Tibial nerve (tissue), 4 donors: ENCODE data around the gene CPNE4. TPM values are rescaled to one million over a fixed set of nuclear protein-coding genes. Genes with fewer than 3 reads are reported as not detected.
A peak's percentile ranks its signal among the peaks of the same experiment; 100 is the strongest.

Experiments used
- DNase-seq, 2 donors: peaks; one replicate each; pipeline ENCODE4 v3.0.0-alpha.2; 2019; ENCODE audit warnings: low spot score in 2 of 2
- H3K27ac ChIP-seq, 4 donors: fragments of 200-600 bp; sonication (generic) in 3 of 4; one replicate each; pipeline ENCODE4 v1.5.1; 2017 to 2019; ENCODE audit warnings: mild to moderate bottlenecking in 1 of 4
- H3K27me3 ChIP-seq, 2 donors: fragments of 200-600 bp; sonication (generic) in 1 of 2; one replicate each; pipeline versions ENCODE4 v1.5.1 to v1.6.0; 2017 to 2019
- H3K36me3 ChIP-seq, 3 donors: fragments of 200-600 bp; sonication (generic); one replicate each; pipeline ENCODE4 v1.5.1; 2018 to 2019
- H3K4me1 ChIP-seq, 4 donors: fragments of 200-600 bp; sonication (generic) in 3 of 4; one replicate each; pipeline ENCODE4 v1.5.1; 2017 to 2019
- H3K4me3 ChIP-seq, 4 donors: fragments of 200-600 bp; sonication (generic) in 3 of 4; one replicate each; pipeline ENCODE4 v1.5.1; 2017 to 2019; ENCODE audit warnings: mild to moderate bottlenecking in 1 of 4, moderate library complexity in 1 of 4
- H3K9me3 ChIP-seq, 4 donors: fragments of 200-600 bp; sonication (generic) in 3 of 4; one replicate each; pipeline ENCODE4 v1.5.1; 2017 to 2019
- CTCF ChIP-seq, 5 experiments: fragments of 200-600 bp in 3 of 5; fragments of 450-650 bp in 2 of 5; sonication (generic) in 3 of 5; IDR thresholded peaks; one replicate each; pipeline ENCODE4 v1.5.1; 2016 to 2019; ENCODE audit warnings: antibody characterized with exemption in 5 of 5, mild to moderate bottlenecking in 3 of 5, moderate library complexity in 2 of 5
- EP300 ChIP-seq, 2 donors: sonication (generic); formaldehyde crosslinking; IDR thresholded peaks; one replicate each; pipeline ENCODE4 v1.6.1; 2017; ENCODE audit warnings: antibody characterized with exemption in 2 of 2, mild to moderate bottlenecking in 1 of 2
- POLR2A ChIP-seq, 2 donors: fragments of 450-650 bp; IDR thresholded peaks; one replicate each; pipeline ENCODE4 v1.6.1; 2017; ENCODE audit warnings: antibody characterized with exemption in 2 of 2, mild to moderate bottlenecking in 2 of 2, moderate library complexity in 2 of 2
- WGBS, 2 donors: methylation state at CpG; one replicate each; pipeline ENCODE4 v1.1.5; 2018; 5-methylcytosine and 5-hydroxymethylcytosine counted together
- total RNA-seq, 4 donors: library from RNA; depleted of rRNA; stranded (reverse); fragments of >200 nt; gene quantifications; one replicate each; pipeline ENCODE4 v1.1.0, GENCODE V29; 2016

Gene CPNE4
- under 1 TPM in 1 of 4 donors, not detected in 3; 0.20 TPM for total RNA-seq

- H3K4me3 ChIP-seq, result peak within 1 kb of the TSS in 1 of 4 donors; percentile 31
- no peak within 1 kb of the TSS for H3K27ac ChIP-seq
- H3K27me3 ChIP-seq, result peaks cover 0 to 54% of the 10 kb centered on the region in 2 donors
These were observed at the start of gene CPNE4 for GRCh38 chr3:132034486-132035464. CPNE4 (minus strand) TSS chr3:132035014.

GRCh38 chr3:132083583-132084279, 48.9 kb upstream of the CPNE4 start:
- WGBS, 2 donors, result 64 to 68% methylated on average over 6 of the region's 6 CpGs
- H3K4me3 ChIP-seq, result no peak overlapping the region
- TF ChIP-seq EP300 (IDR thresholded peaks at IDR 0.05) (no peak), CTCF (IDR thresholded peaks at IDR 0.05) (no peak), POLR2A (IDR thresholded peaks at IDR 0.05) (no peak)
- H3K27ac ChIP-seq, result no peak overlapping the region
- H3K36me3 ChIP-seq, result no peaks in the 10 kb centered on the region
- no peaks in the 10 kb centered on the region for H3K27me3 ChIP-seq
- no peaks in the 10 kb centered on the region for H3K9me3 ChIP-seq
- no peak for DNase-seq
- no peaks in the 10 kb centered on the region for H3K4me1 ChIP-seq

More at GRCh38 chr3:132034486-132035464, at the start of gene CPNE4:
- H3K36me3 ChIP-seq, result no peaks in the 10 kb centered on the region
- peak; percentile 14 to 58 for DNase-seq
- H3K9me3 ChIP-seq, result no peaks in the 10 kb centered on the region
- H3K4me1 ChIP-seq, result peaks cover 0 to 20% (median 0%) of the 10 kb centered on the region in 4 donors
- 5% methylated on average over 39 to 48 of the region's 49 CpGs for WGBS, 2 donors
- TF ChIP-seq CTCF (IDR thresholded peaks at IDR 0.05) (peak; percentile 25 to 54 (median 42)), POLR2A (IDR thresholded peaks at IDR 0.05) (no peak)

GRCh38 chr3:132083159-132083558, 48.3 kb upstream of the CPNE4 start:
- 76 to 78% methylated on average over 3 of the region's 3 CpGs for WGBS, 2 donors
- Histone ChIP-seq H3K27ac (no peak overlapping the region), H3K4me1 (no peaks in the 10 kb centered on the region), H3K36me3 (no peaks in the 10 kb centered on the region), H3K4me3 (no peak overlapping the region), H3K27me3 (no peaks in the 10 kb centered on the region), H3K9me3 (no peaks in the 10 kb centered on the region)
- TF ChIP-seq CTCF (IDR thresholded peaks at IDR 0.05) (no peak), EP300 (IDR thresholded peaks at IDR 0.05) (no peak), POLR2A (IDR thresholded peaks at IDR 0.05) (no peak)
- no peak for DNase-seq

- H3K27ac ChIP-seq, result no peak overlapping the region
- H3K36me3 ChIP-seq, result no peaks in the 10 kb centered on the region
- no peak overlapping the region for H3K4me3 ChIP-seq
- no peaks in the 10 kb centered on the region for H3K9me3 ChIP-seq
- TF ChIP-seq CTCF (IDR thresholded peaks at IDR 0.05) (no peak), POLR2A (IDR thresholded peaks at IDR 0.05) (no peak), EP300 (IDR thresholded peaks at IDR 0.05) (no peak)
- no peaks in the 10 kb centered on the region for H3K27me3 ChIP-seq
- no peak for DNase-seq
- 48 to 50% methylated on average over 1 of the region's 1 CpG for WGBS, 2 donors
- no peaks in the 10 kb centered on the region for H3K4me1 ChIP-seq
These were observed 44.3 kb upstream of the CPNE4 start for GRCh38 chr3:132079147-132079546.

GRCh38 chr3:132073771-132074170, 39.0 kb upstream of the CPNE4 start:
- H3K9me3 ChIP-seq, result no peaks in the 10 kb centered on the region
- H3K27me3 ChIP-seq, result no peaks in the 10 kb centered on the region
- no peak for DNase-seq
- H3K27ac ChIP-seq, result no peak overlapping the region
- TF ChIP-seq CTCF (IDR thresholded peaks at IDR 0.05) (no peak), POLR2A (IDR thresholded peaks at IDR 0.05) (no peak), EP300 (IDR thresholded peaks at IDR 0.05) (no peak)
- no peaks in the 10 kb centered on the region for H3K36me3 ChIP-seq
- no peak overlapping the region for H3K4me3 ChIP-seq
- H3K4me1 ChIP-seq, result no peaks in the 10 kb centered on the region
